GM23338 (cell line): Measurements from ENCODE around the gene C2orf66.

ENCODE experiments used
- EZH2 ChIP-seq: fragments of 200-600 bp; sonication (generic); IDR thresholded peaks from one replicate; pipeline ENCODE4 v1.8.0; 2017; ENCODE audit warnings: antibody characterized with exemption, mild to moderate bottlenecking, low read depth; ENCODE audit not compliant: unreplicated experiment
- EZH2phosphoT487 ChIP-seq: fragments of 200-600 bp; sonication (generic); IDR thresholded peaks from one replicate; pipeline ENCODE4 v1.8.1; 2018; ENCODE audit warnings: antibody characterized with exemption; ENCODE audit not compliant: unreplicated experiment
- JUNB ChIP-seq: IDR thresholded peaks from one replicate; pipeline ENCODE4 v1.6.1; 2016; ENCODE audit warnings: antibody characterized with exemption; ENCODE audit not compliant: unreplicated experiment
- POLR2AphosphoS5 ChIP-seq: IDR thresholded peaks from 2 replicates; pipeline ENCODE4 v1.6.1; 2016; ENCODE audit warnings: antibody characterized with exemption, low read depth
- ZNF114 ChIP-seq: fragments of 250-450 bp; sonication (Bioruptor Pico); IDR thresholded peaks from 2 replicates; pipeline ENCODE4 v1.5.0; 2020; ENCODE audit warnings: mild to moderate bottlenecking, moderate library complexity
- TF ChIP-seq, protein P1 (sequence below), 2 experiments: fragments of 200-600 bp in 1 of 2; sonication (generic) in 1 of 2; conservative IDR thresholded peaks; 2 replicates each; pipeline versions ENCODE4 v1.5.1 to v1.6.1; 2016 to 2017; ENCODE audit warnings: antibody characterized with exemption in 2 of 2, low read depth in 2 of 2, mild to moderate bottlenecking in 2 of 2, moderate library complexity in 1 of 2
- TF ChIP-seq, protein P2 (sequence below): IDR thresholded peaks from one replicate; pipeline ENCODE4 v1.6.1; 2018; ENCODE audit warnings: antibody characterized with exemption; ENCODE audit not compliant: unreplicated experiment
- TF ChIP-seq, protein P3 (sequence below): IDR thresholded peaks from 2 replicates; pipeline ENCODE4 v1.6.1; 2016; ENCODE audit warnings: antibody characterized with exemption

DNA sequence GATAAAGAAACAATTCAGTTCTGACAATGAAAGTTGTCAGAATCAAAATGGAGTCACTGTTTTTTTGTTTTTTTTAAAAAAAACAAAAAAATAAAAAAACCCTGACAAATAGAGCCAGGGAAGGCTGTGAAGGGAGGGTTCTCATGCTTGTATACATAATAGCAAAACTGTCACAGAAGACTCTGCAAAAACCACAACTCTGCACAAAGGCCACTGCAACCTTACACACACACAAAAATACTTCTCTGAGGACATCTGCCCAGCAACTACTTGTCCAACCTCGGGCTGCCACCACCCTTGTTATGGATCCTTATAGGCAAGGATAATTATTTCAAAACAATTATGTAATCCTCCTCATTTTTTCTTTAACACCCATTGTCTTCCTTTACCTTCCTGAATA lies 41.9 kb upstream of the C2orf66 start:
- TF ChIP-seq, protein P1, sequence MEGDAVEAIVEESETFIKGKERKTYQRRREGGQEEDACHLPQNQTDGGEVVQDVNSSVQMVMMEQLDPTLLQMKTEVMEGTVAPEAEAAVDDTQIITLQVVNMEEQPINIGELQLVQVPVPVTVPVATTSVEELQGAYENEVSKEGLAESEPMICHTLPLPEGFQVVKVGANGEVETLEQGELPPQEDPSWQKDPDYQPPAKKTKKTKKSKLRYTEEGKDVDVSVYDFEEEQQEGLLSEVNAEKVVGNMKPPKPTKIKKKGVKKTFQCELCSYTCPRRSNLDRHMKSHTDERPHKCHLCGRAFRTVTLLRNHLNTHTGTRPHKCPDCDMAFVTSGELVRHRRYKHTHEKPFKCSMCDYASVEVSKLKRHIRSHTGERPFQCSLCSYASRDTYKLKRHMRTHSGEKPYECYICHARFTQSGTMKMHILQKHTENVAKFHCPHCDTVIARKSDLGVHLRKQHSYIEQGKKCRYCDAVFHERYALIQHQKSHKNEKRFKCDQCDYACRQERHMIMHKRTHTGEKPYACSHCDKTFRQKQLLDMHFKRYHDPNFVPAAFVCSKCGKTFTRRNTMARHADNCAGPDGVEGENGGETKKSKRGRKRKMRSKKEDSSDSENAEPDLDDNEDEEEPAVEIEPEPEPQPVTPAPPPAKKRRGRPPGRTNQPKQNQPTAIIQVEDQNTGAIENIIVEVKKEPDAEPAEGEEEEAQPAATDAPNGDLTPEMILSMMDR (conservative IDR thresholded peaks at IDR 0.05; ENCODE audit: low read depth in 2 of 2), result no peak
- TF ChIP-seq POLR2AphosphoS5 (no peak), EZH2 (no peak), JUNB (no peak), EZH2phosphoT487 (no peak), ZNF114 (no peak)
- TF ChIP-seq, protein P2, sequence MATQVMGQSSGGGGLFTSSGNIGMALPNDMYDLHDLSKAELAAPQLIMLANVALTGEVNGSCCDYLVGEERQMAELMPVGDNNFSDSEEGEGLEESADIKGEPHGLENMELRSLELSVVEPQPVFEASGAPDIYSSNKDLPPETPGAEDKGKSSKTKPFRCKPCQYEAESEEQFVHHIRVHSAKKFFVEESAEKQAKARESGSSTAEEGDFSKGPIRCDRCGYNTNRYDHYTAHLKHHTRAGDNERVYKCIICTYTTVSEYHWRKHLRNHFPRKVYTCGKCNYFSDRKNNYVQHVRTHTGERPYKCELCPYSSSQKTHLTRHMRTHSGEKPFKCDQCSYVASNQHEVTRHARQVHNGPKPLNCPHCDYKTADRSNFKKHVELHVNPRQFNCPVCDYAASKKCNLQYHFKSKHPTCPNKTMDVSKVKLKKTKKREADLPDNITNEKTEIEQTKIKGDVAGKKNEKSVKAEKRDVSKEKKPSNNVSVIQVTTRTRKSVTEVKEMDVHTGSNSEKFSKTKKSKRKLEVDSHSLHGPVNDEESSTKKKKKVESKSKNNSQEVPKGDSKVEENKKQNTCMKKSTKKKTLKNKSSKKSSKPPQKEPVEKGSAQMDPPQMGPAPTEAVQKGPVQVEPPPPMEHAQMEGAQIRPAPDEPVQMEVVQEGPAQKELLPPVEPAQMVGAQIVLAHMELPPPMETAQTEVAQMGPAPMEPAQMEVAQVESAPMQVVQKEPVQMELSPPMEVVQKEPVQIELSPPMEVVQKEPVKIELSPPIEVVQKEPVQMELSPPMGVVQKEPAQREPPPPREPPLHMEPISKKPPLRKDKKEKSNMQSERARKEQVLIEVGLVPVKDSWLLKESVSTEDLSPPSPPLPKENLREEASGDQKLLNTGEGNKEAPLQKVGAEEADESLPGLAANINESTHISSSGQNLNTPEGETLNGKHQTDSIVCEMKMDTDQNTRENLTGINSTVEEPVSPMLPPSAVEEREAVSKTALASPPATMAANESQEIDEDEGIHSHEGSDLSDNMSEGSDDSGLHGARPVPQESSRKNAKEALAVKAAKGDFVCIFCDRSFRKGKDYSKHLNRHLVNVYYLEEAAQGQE, result no peak
- TF ChIP-seq, protein P3, sequence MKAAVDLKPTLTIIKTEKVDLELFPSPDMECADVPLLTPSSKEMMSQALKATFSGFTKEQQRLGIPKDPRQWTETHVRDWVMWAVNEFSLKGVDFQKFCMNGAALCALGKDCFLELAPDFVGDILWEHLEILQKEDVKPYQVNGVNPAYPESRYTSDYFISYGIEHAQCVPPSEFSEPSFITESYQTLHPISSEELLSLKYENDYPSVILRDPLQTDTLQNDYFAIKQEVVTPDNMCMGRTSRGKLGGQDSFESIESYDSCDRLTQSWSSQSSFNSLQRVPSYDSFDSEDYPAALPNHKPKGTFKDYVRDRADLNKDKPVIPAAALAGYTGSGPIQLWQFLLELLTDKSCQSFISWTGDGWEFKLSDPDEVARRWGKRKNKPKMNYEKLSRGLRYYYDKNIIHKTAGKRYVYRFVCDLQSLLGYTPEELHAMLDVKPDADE, result no peak
